Parathyroid adenoma (tissue), 2 donors: ENCODE data around the gene KLHL29.

Source experiments
- H2AFZ ChIP-seq: fragments of 300-600 bp; sonication (generic); one replicate; pipeline ENCODE4 v1.7.0; 2017; ENCODE audit warnings: antibody characterized with exemption, mild to moderate bottlenecking
- H3K27ac ChIP-seq: fragments of 300-600 bp; sonication (generic); one replicate; pipeline ENCODE4 v1.7.0; 2017
- H3K27me3 ChIP-seq: fragments of 300-600 bp; sonication (generic); one replicate; pipeline ENCODE4 v1.7.0; 2017; ENCODE audit warnings: low read length; ENCODE audit not compliant: control insufficient read depth, insufficient read depth
- H3K36me3 ChIP-seq: fragments of 300-600 bp; sonication (generic); one replicate; pipeline ENCODE4 v1.7.0; 2017; ENCODE audit warnings: low read length; ENCODE audit not compliant: control insufficient read depth, insufficient read depth
- H3K4me1 ChIP-seq: fragments of 300-600 bp; sonication (generic); one replicate; pipeline ENCODE4 v1.7.0; 2017; ENCODE audit warnings: control low read depth
- H3K4me2 ChIP-seq: fragments of 300-600 bp; sonication (generic); one replicate; pipeline ENCODE4 v1.7.0; 2017; ENCODE audit warnings: low read length
- H3K4me3 ChIP-seq: fragments of 300-600 bp; sonication (generic); one replicate; pipeline ENCODE4 v1.7.0; 2017; ENCODE audit warnings: low read depth, low read length
- H3K79me2 ChIP-seq: fragments of 300-600 bp; sonication (generic); one replicate; pipeline ENCODE4 v1.7.0; 2017; ENCODE audit warnings: control low read depth
- H3K9ac ChIP-seq: fragments of 300-600 bp; sonication (generic); one replicate; pipeline ENCODE4 v1.7.0; 2017; ENCODE audit warnings: mild to moderate bottlenecking
- H3K9me3 ChIP-seq: fragments of 300-600 bp; sonication (generic); one replicate; pipeline ENCODE4 v1.7.0; 2017; ENCODE audit warnings: low read length; ENCODE audit not compliant: control insufficient read depth
- CTCF ChIP-seq: fragments of 300-600 bp; sonication (generic); IDR thresholded peaks from one replicate; pipeline ENCODE4 v1.7.0; 2017; ENCODE audit warnings: antibody characterized with exemption, mild to moderate bottlenecking
- donor health status: primary hyperparathyroidism.

KLHL29 gene

DNA sequence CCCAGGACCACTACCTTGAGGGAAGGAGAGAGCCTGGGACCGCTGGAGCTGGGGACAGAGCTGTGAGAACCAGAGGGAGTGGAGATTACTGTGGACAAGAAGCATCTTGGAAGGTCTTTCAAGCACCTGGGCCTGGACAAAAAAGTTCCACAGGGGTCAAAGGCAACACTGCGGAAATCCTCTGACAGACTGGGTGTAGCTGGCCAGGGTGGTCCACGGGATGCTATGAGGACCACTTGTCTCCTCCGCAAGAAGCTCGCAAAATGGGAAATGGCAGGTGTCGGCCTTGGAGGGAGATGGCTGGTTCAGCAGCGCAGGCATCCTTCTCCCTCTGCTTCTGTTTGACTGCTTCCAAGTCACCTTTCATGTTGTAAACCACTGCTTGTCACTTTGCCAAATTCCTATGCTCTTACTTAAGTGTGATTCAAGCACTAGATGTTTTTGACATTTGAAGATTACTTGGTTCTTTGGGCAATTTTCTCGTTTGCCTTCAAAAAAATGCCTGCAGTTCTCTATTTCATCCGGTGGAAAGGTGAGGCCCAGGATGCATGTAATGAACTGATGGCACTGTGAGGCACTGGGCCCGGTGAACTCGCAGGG, 27.7 kb downstream of the KLHL29 start:
- Histone ChIP-seq H3K79me2 (peaks cover 7% of the 10 kb centered on the region), H3K27me3 (no peaks in the 10 kb centered on the region), H3K9ac (no peak overlapping the region), H3K4me1 (no peaks in the 10 kb centered on the region), H3K9me3 (no peaks in the 10 kb centered on the region), H3K4me3 (no peak overlapping the region), H3K27ac (no peak overlapping the region), H3K36me3 (no peaks in the 10 kb centered on the region), H3K4me2 (no peak overlapping the region), H2AFZ (no peak overlapping the region)
- no peak for TF ChIP-seq CTCF

DNA sequence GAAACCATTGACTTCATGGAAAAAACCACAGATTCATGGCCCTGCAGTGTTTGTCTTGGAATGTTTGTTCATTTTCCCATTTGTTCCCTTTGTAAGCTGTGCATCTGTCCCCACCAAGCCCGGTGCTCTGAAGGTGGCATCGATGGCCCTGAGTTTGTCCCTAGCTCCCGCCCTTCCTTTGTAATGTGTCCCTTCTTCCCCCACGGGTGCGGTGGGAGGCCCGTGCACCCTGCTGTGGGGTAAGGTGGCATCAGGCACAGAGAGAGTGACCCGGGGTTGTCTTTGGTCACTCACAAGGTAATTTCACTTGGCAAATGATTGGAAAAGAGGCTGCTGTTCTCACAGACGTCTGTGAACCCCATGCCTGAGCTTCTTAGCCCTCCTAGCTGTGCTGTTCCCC, 28.7 kb downstream of the KLHL29 start:
- no peak for TF ChIP-seq CTCF
- peaks cover 7% of the 10 kb centered on the region for H3K79me2 ChIP-seq
- no peak overlapping the region for H3K9ac ChIP-seq
- no peaks in the 10 kb centered on the region for H3K27me3 ChIP-seq
- no peaks in the 10 kb centered on the region for H3K36me3 ChIP-seq
- H3K27ac ChIP-seq, result no peak overlapping the region
- no peak overlapping the region for H2AFZ ChIP-seq
- no peaks in the 10 kb centered on the region for H3K9me3 ChIP-seq
- H3K4me2 ChIP-seq, result no peak overlapping the region
- no peaks in the 10 kb centered on the region for H3K4me1 ChIP-seq
- H3K4me3 ChIP-seq, result no peak overlapping the region

DNA sequence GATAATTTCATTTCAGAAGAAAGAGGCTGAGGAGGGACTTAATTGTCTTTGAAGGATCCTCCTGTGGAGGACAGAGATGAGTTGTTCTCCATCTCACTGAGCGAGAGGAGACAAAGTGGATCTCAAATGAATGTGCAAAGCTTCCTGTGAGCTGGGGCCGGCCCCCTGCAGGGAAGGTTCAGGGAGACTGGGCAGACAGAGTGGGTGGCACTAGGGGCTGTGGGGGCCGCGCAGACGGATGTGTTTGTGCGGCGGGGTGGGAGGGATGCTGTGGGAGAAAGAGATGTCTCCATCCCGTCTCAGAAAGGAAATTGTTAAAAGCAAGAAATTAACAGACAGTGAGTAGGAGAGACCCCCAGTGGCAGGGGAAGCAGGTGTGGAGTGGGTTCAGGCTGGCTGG, 29.1 kb downstream of the KLHL29 start:
- no peak overlapping the region for H3K9ac ChIP-seq
- H3K4me3 ChIP-seq, result no peak overlapping the region
- H3K27me3 ChIP-seq, result no peaks in the 10 kb centered on the region
- no peak for TF ChIP-seq CTCF
- H3K4me2 ChIP-seq, result no peak overlapping the region
- no peak overlapping the region for H3K27ac ChIP-seq
- H3K36me3 ChIP-seq, result no peaks in the 10 kb centered on the region
- H3K79me2 ChIP-seq, result peaks cover 7% of the 10 kb centered on the region
- no peak overlapping the region for H2AFZ ChIP-seq
- no peaks in the 10 kb centered on the region for H3K9me3 ChIP-seq
- no peaks in the 10 kb centered on the region for H3K4me1 ChIP-seq

DNA sequence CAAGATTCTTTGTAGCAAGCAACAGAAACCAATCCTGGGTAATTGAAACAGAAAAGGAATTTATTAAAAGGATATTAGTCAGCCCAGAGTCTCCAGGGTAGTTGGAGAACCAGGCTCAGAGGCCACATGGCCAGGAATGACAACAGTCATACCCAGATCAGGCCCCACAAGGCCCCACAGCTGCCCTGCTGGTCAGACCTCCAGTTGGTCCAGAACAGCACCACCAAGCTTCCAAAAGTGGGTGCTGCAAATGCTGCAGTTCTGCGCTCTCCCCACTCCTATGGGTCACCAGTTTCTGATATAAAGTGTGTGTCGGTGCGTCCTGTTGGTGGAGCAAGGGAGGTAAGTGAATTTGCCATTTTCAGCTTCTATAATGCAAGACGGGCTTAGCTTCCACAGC, 29.9 kb downstream of the KLHL29 start:
- Histone ChIP-seq H2AFZ (no peak overlapping the region), H3K9me3 (no peaks in the 10 kb centered on the region), H3K9ac (no peak overlapping the region), H3K27me3 (no peaks in the 10 kb centered on the region), H3K27ac (no peak overlapping the region), H3K36me3 (no peaks in the 10 kb centered on the region), H3K4me2 (no peak overlapping the region), H3K4me3 (no peak overlapping the region), H3K79me2 (peaks cover 2% of the 10 kb centered on the region), H3K4me1 (no peaks in the 10 kb centered on the region)
- TF ChIP-seq CTCF, result no peak

DNA sequence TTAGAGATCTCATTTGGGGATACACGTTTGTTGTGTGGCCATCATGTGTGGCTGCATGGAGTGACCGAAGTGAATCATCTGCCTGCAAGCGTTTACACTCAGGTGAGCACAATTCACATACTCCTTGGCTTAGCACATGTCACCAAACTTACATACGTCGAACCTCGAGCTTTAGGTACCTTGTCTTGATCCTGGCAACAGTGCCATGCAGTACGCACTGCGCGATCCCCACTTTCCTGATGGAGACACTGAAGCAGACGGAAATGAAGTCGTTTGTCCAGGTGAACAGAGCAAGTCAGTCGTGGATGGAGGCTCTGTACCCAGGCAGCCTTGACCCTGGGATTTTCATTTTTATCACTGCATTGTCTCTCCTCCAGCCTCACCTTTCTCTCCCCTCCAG, 32.3 kb downstream of the KLHL29 start:
- no peak for TF ChIP-seq CTCF
- H3K9ac ChIP-seq, result no peak overlapping the region
- H2AFZ ChIP-seq, result no peak overlapping the region
- peaks cover 5% of the 10 kb centered on the region for H3K79me2 ChIP-seq
- H3K27me3 ChIP-seq, result no peaks in the 10 kb centered on the region
- H3K4me2 ChIP-seq, result no peak overlapping the region
- H3K4me1 ChIP-seq, result no peaks in the 10 kb centered on the region
- no peak overlapping the region for H3K27ac ChIP-seq
- no peaks in the 10 kb centered on the region for H3K9me3 ChIP-seq
- H3K4me3 ChIP-seq, result no peak overlapping the region
- no peaks in the 10 kb centered on the region for H3K36me3 ChIP-seq
